Skeletal muscle satellite cell (primary cell): ENCODE results near the gene HOXA9.
A peak's percentile ranks its signal among the peaks of the same experiment; 100 is the strongest.

Source experiments
- H3K27me3 ChIP-seq: 2 replicates; pipeline ENCODE4 v1.7.0; 2013; ENCODE audit warnings: low read length; ENCODE audit not compliant: control insufficient read depth, insufficient read depth
- H3K36me3 ChIP-seq: 2 replicates; pipeline ENCODE4 v1.7.0; 2013; ENCODE audit warnings: mild to moderate bottlenecking, control low read depth, low read length; ENCODE audit not compliant: insufficient read depth
- H3K4me1 ChIP-seq: 2 replicates; pipeline ENCODE4 v1.7.0; 2013; ENCODE audit warnings: low read length; ENCODE audit not compliant: control insufficient read depth, insufficient read depth
- H3K4me2 ChIP-seq: 2 replicates; pipeline ENCODE4 v1.7.0; 2013; ENCODE audit warnings: mild to moderate bottlenecking, low read length
- H3K4me3 ChIP-seq: 2 replicates; pipeline ENCODE4 v1.7.0; 2013; ENCODE audit warnings: low read length
- H3K9ac ChIP-seq: 2 replicates; pipeline ENCODE4 v1.7.0; 2013; ENCODE audit warnings: mild to moderate bottlenecking, low read depth, low read length, moderate library complexity
- H3K9me3 ChIP-seq: replicated peaks from 2 replicates; pipeline ENCODE4 v1.7.0; 2013; ENCODE audit warnings: mild to moderate bottlenecking, control low read depth, low read length

The HOXA9 gene

GRCh38 chr7:27191161-27191731, 25.9 kb upstream of the HOXA9 start:
- Histone ChIP-seq H3K4me3 (peak overlapping the region; percentile 73), H3K9ac (peak overlapping the region; percentile 88), H3K4me1 (peaks cover 76% of the 10 kb centered on the region), H3K4me2 (peak overlapping the region; percentile 98), H3K9me3 (no peaks in the 10 kb centered on the region), H3K27me3 (no peaks in the 10 kb centered on the region), H3K36me3 (no peaks in the 10 kb centered on the region)

DNA sequence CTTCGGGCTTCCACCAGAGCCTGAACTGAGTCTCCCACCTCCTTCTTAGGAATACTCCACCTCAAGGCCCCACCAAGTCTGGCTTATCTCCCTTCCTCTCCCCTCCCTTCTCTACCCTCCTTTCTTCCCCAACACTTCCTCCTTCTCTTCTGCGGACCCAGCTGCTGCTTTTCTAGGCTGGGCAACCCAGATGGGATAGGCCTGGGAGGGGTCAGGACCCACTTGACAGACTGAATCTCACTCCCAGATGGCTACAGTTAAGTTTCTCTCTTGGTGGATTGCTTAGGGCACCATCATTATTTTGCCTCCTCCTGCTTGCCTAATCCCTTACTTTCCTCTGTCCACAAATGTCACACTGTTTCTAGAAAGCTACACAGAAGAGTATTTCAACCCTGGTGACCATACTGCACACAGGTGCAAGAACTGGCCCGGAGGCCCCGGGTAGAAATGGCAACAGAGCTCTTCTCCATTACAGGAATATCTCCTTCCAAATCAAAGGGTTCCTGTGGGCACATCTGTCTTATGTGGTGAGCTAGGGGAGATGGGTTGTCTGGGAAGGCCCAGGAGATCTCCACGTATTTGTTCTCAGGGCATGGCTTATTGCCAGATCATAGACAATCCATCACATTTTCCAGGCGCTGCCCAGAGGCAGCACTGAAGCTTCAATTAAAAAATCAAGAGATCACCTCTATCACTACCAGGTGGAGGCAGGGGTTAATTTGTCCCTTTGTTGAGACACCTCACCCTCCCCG, 24.8 kb upstream of the HOXA9 start:
- H3K4me2 ChIP-seq: peak overlapping the region; percentile 98
- no peaks in the 10 kb centered on the region for H3K9me3 ChIP-seq
- H3K9ac ChIP-seq: peak overlapping the region; percentile 89
- H3K27me3 ChIP-seq: no peaks in the 10 kb centered on the region
- peaks cover 82% of the 10 kb centered on the region for H3K4me1 ChIP-seq
- H3K36me3 ChIP-seq: no peaks in the 10 kb centered on the region
- H3K4me3 ChIP-seq: peak overlapping the region; percentile 83

- Histone ChIP-seq H3K4me3 (peak overlapping the region; percentile 83), H3K4me1 (peaks cover 82% of the 10 kb centered on the region), H3K36me3 (no peaks in the 10 kb centered on the region), H3K9me3 (no peaks in the 10 kb centered on the region), H3K27me3 (no peaks in the 10 kb centered on the region), H3K4me2 (peak overlapping the region; percentile 98), H3K9ac (peak overlapping the region; percentile 89)
Measured at GRCh38 chr7:27189295-27189996, 24.1 kb upstream of the HOXA9 start.

DNA sequence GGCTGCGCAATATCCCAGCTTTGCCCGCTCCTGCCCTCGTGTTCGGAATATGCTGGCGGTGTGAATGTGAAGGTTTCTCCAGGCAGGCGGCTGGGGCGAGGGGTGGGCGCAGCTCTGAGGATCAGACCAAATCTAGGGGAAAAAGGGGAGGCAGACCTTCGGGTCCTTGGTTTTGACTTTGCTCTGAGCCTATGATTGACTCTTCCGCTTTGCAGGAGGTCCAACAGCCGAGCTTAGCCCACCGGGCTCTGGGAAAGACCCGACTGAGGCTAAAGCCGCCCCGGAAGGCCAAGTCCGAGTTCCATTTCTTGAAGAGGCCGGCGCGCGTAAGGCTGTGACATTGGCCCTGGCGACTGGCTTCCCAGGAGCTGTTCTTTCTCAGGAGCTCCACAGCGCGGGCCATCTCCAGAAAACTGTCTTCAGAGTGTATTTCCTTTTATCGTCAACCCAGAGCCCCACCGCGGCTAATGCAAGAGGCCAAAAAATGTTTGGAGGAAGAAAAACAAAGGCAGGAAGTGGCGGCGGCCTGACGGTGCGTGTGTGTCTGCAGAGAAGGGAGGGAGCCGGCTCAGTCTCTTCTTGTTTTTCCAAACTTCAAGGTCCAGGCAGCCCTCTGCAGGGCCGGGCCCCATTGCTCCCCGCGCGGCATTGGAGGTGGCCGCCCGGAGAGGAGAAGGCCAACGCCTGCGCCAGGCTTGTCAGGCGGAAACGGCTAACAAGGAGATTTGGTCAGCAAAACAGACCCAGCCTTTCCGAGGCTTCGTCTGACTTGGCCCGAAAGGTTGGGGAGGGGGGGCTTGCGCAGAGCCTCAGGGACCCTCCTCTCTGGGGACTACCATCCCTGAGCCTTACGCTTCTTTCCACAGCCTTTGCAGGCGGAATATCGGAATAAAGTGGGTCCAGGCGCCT, 23.3 kb upstream of the HOXA9 start:
- peak overlapping the region; percentile 98 for H3K4me2 ChIP-seq
- H3K9me3 ChIP-seq: no peaks in the 10 kb centered on the region
- H3K27me3 ChIP-seq: no peaks in the 10 kb centered on the region
- no peaks in the 10 kb centered on the region for H3K36me3 ChIP-seq
- peaks cover 78% of the 10 kb centered on the region for H3K4me1 ChIP-seq
- H3K9ac ChIP-seq: peak overlapping the region; percentile 89
- peak overlapping the region; percentile 83 for H3K4me3 ChIP-seq

- Histone ChIP-seq H3K9me3 (no peaks in the 10 kb centered on the region), H3K4me1 (peaks cover 72% of the 10 kb centered on the region), H3K36me3 (peaks cover 1% of the 10 kb centered on the region), H3K27me3 (no peaks in the 10 kb centered on the region), H3K4me2 (peak overlapping the region; percentile 98), H3K4me3 (peak overlapping the region; percentile 83), H3K9ac (peak overlapping the region; percentile 89)
Measured at GRCh38 chr7:27187475-27188385, 22.4 kb upstream of the HOXA9 start.

- peaks cover 7% of the 10 kb centered on the region for H3K36me3 ChIP-seq
- H3K9me3 ChIP-seq: no peaks in the 10 kb centered on the region
- peak overlapping the region; percentile 89 for H3K9ac ChIP-seq
- H3K27me3 ChIP-seq: no peaks in the 10 kb centered on the region
- H3K4me2 ChIP-seq: peak overlapping the region; percentile 98
- H3K4me1 ChIP-seq: peaks cover 72% of the 10 kb centered on the region
- H3K4me3 ChIP-seq: peak overlapping the region; percentile 83
Measured at GRCh38 chr7:27186668-27187474, 21.5 kb upstream of the HOXA9 start.

GRCh38 chr7:27185854-27186667, 20.7 kb upstream of the HOXA9 start:
- Histone ChIP-seq H3K9me3 (no peaks in the 10 kb centered on the region), H3K9ac (peak overlapping the region; percentile 89), H3K27me3 (no peaks in the 10 kb centered on the region), H3K36me3 (peaks cover 9% of the 10 kb centered on the region), H3K4me3 (peak overlapping the region; percentile 83), H3K4me1 (peaks cover 72% of the 10 kb centered on the region), H3K4me2 (peak overlapping the region; percentile 98)

GRCh38 chr7:27185013-27185853, 19.9 kb upstream of the HOXA9 start, which contains the start of gene HOXA11:
Gene HOXA11, minus strand, starts transcription at chr7:27185232. Its CDS starts 88 bp downstream, at chr7:27185144.
- Histone ChIP-seq H3K27me3 (no peaks in the 10 kb centered on the region), H3K9me3 (no peaks in the 10 kb centered on the region), H3K9ac (peak within 1 kb of the TSS; percentile 89), H3K4me2 (peak within 1 kb of the TSS; percentile 98), H3K36me3 (peaks cover 9% of the 10 kb centered on the region), H3K4me1 (peaks cover 72% of the 10 kb centered on the region), H3K4me3 (peak within 1 kb of the TSS; percentile 83)
